Neural cell (in vitro differentiated cells): ENCODE measurements around the gene FCHO1. TPM values are rescaled to one million over a fixed set of nuclear protein-coding genes. Genes with fewer than 3 reads are reported as not detected.
"Not testable (repeated sequence)": the region's sequence is repeated elsewhere in the genome, so short reads cannot be mapped to it uniquely, and the experiment has no call there.

ENCODE experiments used
- H2AFZ ChIP-seq: fragments of 200-600, 300-800 bp; sonication (generic), shearing (Covaris generic); 2 replicates; pipeline ENCODE4 v1.6.0; 2014; ENCODE audit warnings: low read depth, mild to moderate bottlenecking, antibody characterized with exemption, low read length, moderate library complexity
- H3F3A ChIP-seq: fragments of 200-600 bp; shearing (Covaris generic); 2 replicates; pipeline ENCODE4 v1.6.1; 2016; ENCODE audit warnings: mild to moderate bottlenecking, moderate library complexity, mixed read lengths, antibody characterized with exemption, low read length; ENCODE audit not compliant: insufficient read depth, poor library complexity, severe bottlenecking
- H3K27ac ChIP-seq: fragments of 200-600, 300-800 bp; sonication (generic), shearing (Covaris generic); 2 replicates; pipeline ENCODE4 v1.5.1; 2014; ENCODE audit warnings: mild to moderate bottlenecking, low read length, moderate library complexity
- H3K27me3 ChIP-seq: fragments of 300-800, 200-600 bp; sonication (generic), shearing (Covaris generic); 2 replicates; pipeline ENCODE4 v1.6.0; 2014; ENCODE audit warnings: mild to moderate bottlenecking, low read depth, low read length, moderate library complexity; ENCODE audit not compliant: insufficient read depth
- H3K36me3 ChIP-seq: fragments of 300-800, 200-600 bp; sonication (generic), shearing (Covaris generic); 2 replicates; pipeline ENCODE4 v1.5.1; 2014; ENCODE audit warnings: mild to moderate bottlenecking, antibody characterized with exemption, low read length, moderate library complexity; ENCODE audit not compliant: insufficient read depth
- H3K4me2 ChIP-seq: fragments of 300-800, 200-600 bp; sonication (generic), shearing (Covaris generic); 2 replicates; pipeline ENCODE4 v1.6.0; 2014; ENCODE audit warnings: mild to moderate bottlenecking, low read length
- H3K4me3 ChIP-seq: fragments of 300-800, 200-600 bp; sonication (generic), shearing (Covaris generic); 2 replicates; pipeline ENCODE4 v1.5.1; 2014; ENCODE audit warnings: mild to moderate bottlenecking, low read length, moderate library complexity
- H3K79me2 ChIP-seq: fragments of 200-600 bp; shearing (Covaris generic); replicated peaks from 2 replicates; pipeline ENCODE4 v1.6.0; 2014; ENCODE audit warnings: mild to moderate bottlenecking, low read length, moderate library complexity; ENCODE audit not compliant: insufficient read depth
- H3K9ac ChIP-seq: fragments of 300-800, 200-600 bp; sonication (generic), shearing (Covaris generic); 2 replicates; pipeline ENCODE4 v1.6.1; 2016; ENCODE audit warnings: mild to moderate bottlenecking, low read length, mixed read lengths
- H3K9me2 ChIP-seq: fragments of 200-600 bp; shearing (Covaris generic); 2 replicates; pipeline ENCODE4 v1.6.1; 2016; ENCODE audit warnings: mild to moderate bottlenecking, low read length, mixed read lengths; ENCODE audit not compliant: insufficient read depth
- H3K9me3 ChIP-seq: fragments of 200-600, 300-800 bp; sonication (generic), shearing (Covaris generic); 2 replicates; pipeline ENCODE4 v1.6.1; 2016; ENCODE audit warnings: mild to moderate bottlenecking, mixed run types, low read length, moderate library complexity, mixed read lengths
- H4K20me1 ChIP-seq: fragments of 200-600 bp; shearing (Covaris generic); 2 replicates; pipeline ENCODE4 v1.6.1; 2016; ENCODE audit warnings: mild to moderate bottlenecking, mixed run types; ENCODE audit not compliant: insufficient read depth
- CTCF ChIP-seq: fragments of 450-650 bp; IDR thresholded peaks from 2 replicates; pipeline ENCODE4 v1.5.1; 2014; ENCODE audit warnings: antibody characterized with exemption, mild to moderate bottlenecking, moderate library complexity; ENCODE audit not compliant: poor library complexity, severe bottlenecking
- EP300 ChIP-seq: fragments of 450-650 bp; conservative IDR thresholded peaks from 2 replicates; pipeline ENCODE4 v1.6.1; 2014; ENCODE audit warnings: antibody characterized with exemption, mild to moderate bottlenecking, moderate library complexity; ENCODE audit not compliant: poor library complexity, severe bottlenecking
- EZH2 ChIP-seq: fragments of 200-600, 300-800 bp; shearing (Covaris generic), sonication (generic); IDR thresholded peaks from 2 replicates; pipeline ENCODE4 v1.6.1; 2014; ENCODE audit warnings: antibody characterized with exemption, low read length, borderline replicate concordance, mild to moderate bottlenecking; ENCODE audit not compliant: insufficient read depth, poor library complexity, severe bottlenecking
- MXI1 ChIP-seq: fragments of 450-650 bp; conservative IDR thresholded peaks from 2 replicates; pipeline ENCODE4 v1.6.1; 2014; ENCODE audit warnings: antibody characterized with exemption, mild to moderate bottlenecking; ENCODE audit not compliant: poor library complexity, severe bottlenecking
- POLR2AphosphoS5 ChIP-seq: IDR thresholded peaks from 2 replicates; pipeline ENCODE4 v1.6.1; 2012
- RAD21 ChIP-seq: fragments of 450-650 bp; conservative IDR thresholded peaks from 2 replicates; pipeline ENCODE4 v1.6.1; 2014; ENCODE audit warnings: antibody characterized with exemption, mild to moderate bottlenecking, moderate library complexity
- REST ChIP-seq: IDR thresholded peaks from 2 replicates; pipeline ENCODE4 v1.6.1; 2012; ENCODE audit warnings: borderline replicate concordance
- SMC3 ChIP-seq: fragments of 450-650 bp; conservative IDR thresholded peaks from 2 replicates; pipeline ENCODE4 v1.6.1; 2014; ENCODE audit warnings: antibody characterized with exemption, mild to moderate bottlenecking, moderate library complexity; ENCODE audit not compliant: poor library complexity
- TAF1 ChIP-seq: IDR thresholded peaks from 2 replicates; pipeline ENCODE4 v1.6.1; 2012; ENCODE audit warnings: low read depth
- polyA plus RNA-seq: library from polyadenylated mRNA; depleted of rRNA; stranded (reverse); fragments of >200 nt; gene quantifications from 2 replicates; pipeline ENCODE4 v1.2.3, GENCODE V29; 2014

The FCHO1 gene
- polyA plus RNA-seq, 1 donor from 2014 or later: 39.7 TPM

GRCh38 chr19:17796838-17797423 lies 45.7 kb downstream of the FCHO1 start:
- no peak for TF ChIP-seq CTCF
- no peak for TF ChIP-seq EP300
- Histone ChIP-seq H3K79me2 (no peaks in the 10 kb centered on the region), H3K27ac (no peak overlapping the region), H3K27me3 (peaks cover 32% of the 10 kb centered on the region), H2AFZ (no peak overlapping the region), H3K36me3 (no peaks in the 10 kb centered on the region), H3K9me2 (no peaks in the 10 kb centered on the region), H3K4me3 (no peak overlapping the region), H3F3A (no peaks in the 10 kb centered on the region), H4K20me1 (no peaks in the 10 kb centered on the region), H3K9me3 (no peaks in the 10 kb centered on the region), H3K9ac (no peak overlapping the region), H3K4me2 (no peak overlapping the region)

GRCh38 chr19:17797424-17798201 lies 46.3 kb downstream of the FCHO1 start:
- Histone ChIP-seq H3K27ac (no peak overlapping the region), H4K20me1 (no peaks in the 10 kb centered on the region), H3K36me3 (no peaks in the 10 kb centered on the region), H3K4me3 (no peak overlapping the region), H3K79me2 (no peaks in the 10 kb centered on the region), H3K27me3 (peaks cover 32% of the 10 kb centered on the region), H2AFZ (no peak overlapping the region), H3K9me2 (no peaks in the 10 kb centered on the region), H3K9me3 (no peaks in the 10 kb centered on the region), H3F3A (no peaks in the 10 kb centered on the region), H3K9ac (no peak overlapping the region), H3K4me2 (no peak overlapping the region)
- TF ChIP-seq SMC3 (no peak), CTCF (no peak), EP300 (no peak), MXI1 (no peak), REST (no peak), TAF1 (no peak), EZH2 (no peak), RAD21 (no peak), POLR2AphosphoS5 (no peak)

GRCh38 chr19:17798599-17798998 lies 47.3 kb downstream of the FCHO1 start:
- H3K27me3 ChIP-seq: peaks cover 32% of the 10 kb centered on the region

More at GRCh38 chr19:17798599-17798998, 47.3 kb downstream of the FCHO1 start:
- H3K79me2 ChIP-seq, H3K36me3 ChIP-seq, H3K27ac ChIP-seq, H3K4me2 ChIP-seq, H3K9me2 ChIP-seq, H3F3A ChIP-seq, H2AFZ ChIP-seq, H4K20me1 ChIP-seq, H3K4me3 ChIP-seq, H3K9ac ChIP-seq, H3K9me3 ChIP-seq: not testable (repeated sequence)
